GM18873 (cell line): ENCODE data around the gene EXOC7.
"Not testable (repeated sequence)": the region's sequence is repeated elsewhere in the genome, so short reads cannot be mapped to it uniquely, and the experiment has no call there.

Experiments used
- ATAC-seq: cut with Tn5 transposase; IDR thresholded peaks from one replicate; pipeline ENCODE4 v1.9.1; 2021; ENCODE audit warnings: mild to moderate bottlenecking, moderate library complexity, moderate number of reproducible peaks; ENCODE audit not compliant: unreplicated experiment, low FRiP score

EXOC7 gene

GRCh38 chr17:76077584-76078110 is 25.9 kb downstream of the EXOC7 start:
- ATAC-seq = no peak

DNA sequence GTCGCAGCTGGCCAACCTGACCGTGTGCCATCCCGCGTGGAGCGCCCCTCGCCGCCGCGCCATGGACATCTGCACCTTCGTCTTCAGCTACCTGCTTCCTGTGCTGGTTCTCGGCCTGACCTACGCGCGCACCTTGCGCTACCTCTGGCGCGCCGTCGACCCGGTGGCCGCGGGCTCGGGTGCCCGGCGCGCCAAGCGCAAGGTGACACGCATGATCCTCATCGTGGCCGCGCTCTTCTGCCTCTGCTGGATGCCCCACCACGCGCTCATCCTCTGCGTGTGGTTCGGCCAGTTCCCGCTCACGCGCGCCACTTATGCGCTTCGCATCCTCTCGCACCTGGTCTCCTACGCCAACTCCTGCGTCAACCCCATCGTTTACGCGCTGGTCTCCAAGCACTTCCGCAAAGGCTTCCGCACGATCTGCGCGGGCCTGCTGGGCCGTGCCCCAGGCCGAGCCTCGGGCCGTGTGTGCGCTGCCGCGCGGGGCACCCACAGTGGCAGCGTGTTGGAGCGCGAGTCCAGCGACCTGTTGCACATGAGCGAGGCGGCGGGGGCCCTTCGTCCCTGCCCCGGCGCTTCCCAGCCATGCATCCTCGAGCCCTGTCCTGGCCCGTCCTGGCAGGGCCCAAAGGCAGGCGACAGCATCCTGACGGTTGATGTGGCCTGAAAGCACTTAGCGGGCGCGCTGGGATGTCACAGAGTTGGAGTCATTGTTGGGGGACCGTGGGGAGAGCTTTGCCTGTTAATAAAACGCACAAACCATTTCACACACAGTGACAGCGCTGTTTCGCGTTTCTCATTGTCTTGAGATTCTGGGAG is 26.6 kb downstream of the EXOC7 start:
- ATAC-seq = no peak

DNA sequence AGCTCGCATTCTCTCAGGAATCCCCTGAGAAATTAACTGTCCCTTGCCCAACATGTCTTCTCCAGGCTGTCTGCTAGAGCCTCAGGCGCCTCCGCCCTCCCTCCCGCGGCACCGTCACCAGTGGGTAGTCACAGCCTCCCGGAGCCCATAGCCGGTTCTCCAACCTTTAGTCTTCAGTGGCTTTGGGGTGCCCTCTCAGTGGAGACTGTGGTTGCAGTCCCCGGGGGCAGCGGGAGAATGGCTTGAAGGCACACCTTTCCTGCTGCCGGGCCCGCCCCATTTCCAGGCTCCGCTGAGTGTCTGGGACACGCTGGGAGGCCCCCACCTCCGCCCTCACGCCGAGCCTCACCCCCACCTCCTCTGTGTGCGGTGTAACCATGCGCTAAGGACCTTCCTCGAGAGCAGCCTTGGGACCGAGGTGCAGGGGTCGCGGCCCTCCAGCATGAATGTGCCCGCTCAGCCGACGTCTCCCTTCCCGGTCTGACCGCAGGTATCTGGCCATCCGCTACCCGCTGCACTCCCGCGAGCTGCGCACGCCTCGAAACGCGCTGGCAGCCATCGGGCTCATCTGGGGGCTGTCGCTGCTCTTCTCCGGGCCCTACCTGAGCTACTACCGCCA is 27.3 kb downstream of the EXOC7 start:
- no peak for ATAC-seq

DNA sequence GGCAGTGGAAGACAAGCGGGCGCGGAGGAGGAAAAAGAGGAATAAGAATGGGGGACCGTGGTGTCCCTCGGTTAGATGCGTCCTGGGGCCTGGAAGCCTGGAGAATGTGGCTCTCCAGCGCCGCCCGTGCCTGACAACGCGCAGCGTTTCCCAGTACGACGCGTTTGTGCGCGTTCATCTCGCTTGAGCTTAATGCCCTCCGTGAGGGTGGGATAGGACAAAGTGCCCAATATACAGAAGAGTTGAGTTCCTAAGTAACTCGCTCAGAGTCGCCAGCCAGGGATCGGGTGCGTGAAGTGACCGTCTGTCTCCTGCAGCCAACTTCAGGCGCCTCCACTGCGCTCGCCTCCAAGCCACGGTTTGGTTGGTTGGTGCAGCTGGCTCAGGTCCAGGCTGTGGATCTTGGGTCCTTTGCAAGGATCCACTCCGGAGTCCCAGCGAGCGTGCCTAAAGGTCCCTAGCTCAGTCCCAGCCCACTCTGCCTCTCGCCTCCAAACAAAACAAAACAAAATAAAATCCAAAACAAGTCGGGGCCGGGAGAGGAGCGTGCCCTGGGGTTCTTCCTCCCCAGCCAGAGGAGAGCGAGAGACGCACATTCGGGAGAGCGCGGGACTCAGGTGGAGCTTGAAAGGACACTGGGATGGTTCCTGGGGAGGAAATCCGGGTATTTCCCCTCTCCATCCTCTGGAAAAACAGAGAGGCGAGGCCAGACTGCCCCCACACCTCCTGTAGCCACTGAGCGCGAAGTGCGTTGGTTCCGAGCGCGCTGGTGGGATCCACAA is 28.0 kb downstream of the EXOC7 start:
- no peak for ATAC-seq

GRCh38 chr17:76074390-76075363 is 28.9 kb downstream of the EXOC7 start, which contains the start of gene GALR2:
Gene GALR2 (plus strand): TSS chr17:76074781. CDS start chr17:76074884, 103 bp downstream.
- no peak for ATAC-seq

- no peak for ATAC-seq
These were observed 31.3 kb downstream of the EXOC7 start, which contains the start of gene SRP68 for GRCh38 chr17:76072148-76072858. Gene SRP68 (minus strand): TSS chr17:76072517. CDS start chr17:76072491, 26 bp downstream.

GRCh38 chr17:76071531-76072147 is 31.9 kb downstream of the EXOC7 start:
- ATAC-seq = no peak

DNA sequence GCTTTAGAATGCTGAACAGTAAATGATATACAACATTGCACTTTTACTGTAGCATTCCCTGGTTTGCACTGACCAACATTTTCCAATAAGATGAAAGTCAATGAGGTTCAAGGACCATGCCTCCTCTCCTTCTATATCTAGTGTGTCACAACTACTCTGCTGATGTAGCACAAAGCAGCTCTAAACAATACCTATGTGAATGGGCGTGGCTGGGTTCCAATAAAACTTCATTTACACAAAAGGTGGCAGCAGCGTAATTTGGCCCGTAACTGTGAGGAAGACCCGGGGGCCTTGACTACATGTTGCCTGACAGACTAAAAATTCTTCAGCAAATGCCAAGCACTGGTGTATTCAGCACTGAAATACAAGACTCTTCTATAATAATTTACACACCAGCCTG is 37.8 kb downstream of the EXOC7 start:
- no peak for ATAC-seq

DNA sequence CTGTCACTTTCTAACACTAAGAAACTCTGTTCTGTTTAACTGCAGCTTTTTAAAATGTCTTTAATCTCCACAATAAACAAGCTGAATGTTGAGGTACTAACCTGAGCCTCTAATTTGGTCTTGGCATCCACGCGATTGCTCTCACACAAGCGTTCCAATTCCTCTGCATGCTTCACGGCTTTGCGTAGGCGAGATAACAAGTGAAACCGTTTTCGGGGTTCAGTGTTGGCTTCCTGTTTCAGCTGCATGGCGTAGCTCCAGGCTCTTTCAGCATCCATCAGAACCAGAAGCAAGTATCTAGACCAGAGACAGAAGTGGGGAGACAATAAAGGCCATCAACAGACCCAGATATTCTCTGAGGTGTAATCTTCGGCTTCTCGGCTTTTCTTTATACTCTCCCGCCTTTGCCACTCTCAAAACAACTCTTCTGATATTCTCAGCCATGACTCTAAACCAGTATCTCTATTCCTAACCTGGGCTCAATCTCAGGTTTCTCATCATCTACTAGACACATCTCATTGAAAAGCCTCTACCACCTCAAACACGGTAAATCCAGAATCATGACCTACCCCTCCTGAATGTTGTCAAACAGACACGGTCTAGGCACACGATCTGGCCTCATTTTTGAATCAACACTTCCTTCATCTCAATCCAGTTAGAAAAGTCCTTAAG is 39.6 kb downstream of the EXOC7 start:
- ATAC-seq = no peak

GRCh38 chr17:76058264-76058663 is 45.3 kb downstream of the EXOC7 start:
- not testable (repeated sequence) for ATAC-seq

GRCh38 chr17:76056882-76057281 is 46.7 kb downstream of the EXOC7 start:
- no peak for ATAC-seq

GRCh38 chr17:76054112-76054476 is 49.5 kb downstream of the EXOC7 start:
- ATAC-seq = no peak

- no peak for ATAC-seq
These were observed 50.1 kb downstream of the EXOC7 start for GRCh38 chr17:76053246-76054111.

- no peak for ATAC-seq
These were observed 52.0 kb downstream of the EXOC7 start for GRCh38 chr17:76051561-76051960.

GRCh38 chr17:76050538-76051467 is 52.8 kb downstream of the EXOC7 start:
- no peak for ATAC-seq
